Fibroblast of the conjunctiva (primary cell): Measurements from ENCODE around the gene SGCA.
A peak's percentile ranks its signal among the peaks of the same experiment; 100 is the strongest.

Experiments used
- DNase-seq: peaks from one replicate; pipeline ENCODE4 v3.0.0-alpha.2; 2010; ENCODE audit warnings: low read depth

Gene SGCA

GRCh38 chr17:50194934-50195865 lies 29.4 kb downstream of the SGCA start:
- no peak for DNase-seq

GRCh38 chr17:50196036-50196435 lies 30.2 kb downstream of the SGCA start:
- no peak for DNase-seq

GRCh38 chr17:50196826-50197225 lies 31.0 kb downstream of the SGCA start:
- no peak for DNase-seq

- DNase-seq, result no peak
These were observed 32.3 kb downstream of the SGCA start for GRCh38 chr17:50198026-50198669.

- DNase-seq, result no peak
These were observed 33.5 kb downstream of the SGCA start for GRCh38 chr17:50199211-50199802.

GRCh38 chr17:50199803-50200456 lies 34.1 kb downstream of the SGCA start:
- DNase-seq, result peak; percentile 97

- peak; percentile 94 for DNase-seq
These were observed 34.9 kb downstream of the SGCA start for GRCh38 chr17:50200457-50201275.

- peak; percentile 87 for DNase-seq
These were observed 35.6 kb downstream of the SGCA start, which contains the start of gene COL1A1 for GRCh38 chr17:50201276-50201854. Gene COL1A1, minus strand, starts transcription at chr17:50201631. Its CDS starts 118 bp downstream, at chr17:50201513.

- no peak for DNase-seq
These were observed 37.3 kb downstream of the SGCA start for GRCh38 chr17:50203086-50203485.

GRCh38 chr17:50203604-50204345 lies 38.0 kb downstream of the SGCA start:
- peak; percentile 97 for DNase-seq

GRCh38 chr17:50204431-50204830 lies 38.6 kb downstream of the SGCA start:
- DNase-seq, result no peak

- no peak for DNase-seq
These were observed 39.5 kb downstream of the SGCA start for GRCh38 chr17:50205111-50205962.

GRCh38 chr17:50205963-50206505 lies 40.2 kb downstream of the SGCA start:
- no peak for DNase-seq

- DNase-seq, result no peak
These were observed 40.9 kb downstream of the SGCA start for GRCh38 chr17:50206604-50207293.

- DNase-seq, result no peak
These were observed 41.5 kb downstream of the SGCA start for GRCh38 chr17:50207315-50207714.

GRCh38 chr17:50207792-50208567 lies 42.2 kb downstream of the SGCA start:
- DNase-seq, result no peak

GRCh38 chr17:50208611-50209061 lies 42.8 kb downstream of the SGCA start:
- no peak for DNase-seq

GRCh38 chr17:50209133-50209471 lies 43.3 kb downstream of the SGCA start:
- DNase-seq, result no peak
